Measurements from ENCODE around the gene ADGRV1.

The ADGRV1 gene

DNA sequence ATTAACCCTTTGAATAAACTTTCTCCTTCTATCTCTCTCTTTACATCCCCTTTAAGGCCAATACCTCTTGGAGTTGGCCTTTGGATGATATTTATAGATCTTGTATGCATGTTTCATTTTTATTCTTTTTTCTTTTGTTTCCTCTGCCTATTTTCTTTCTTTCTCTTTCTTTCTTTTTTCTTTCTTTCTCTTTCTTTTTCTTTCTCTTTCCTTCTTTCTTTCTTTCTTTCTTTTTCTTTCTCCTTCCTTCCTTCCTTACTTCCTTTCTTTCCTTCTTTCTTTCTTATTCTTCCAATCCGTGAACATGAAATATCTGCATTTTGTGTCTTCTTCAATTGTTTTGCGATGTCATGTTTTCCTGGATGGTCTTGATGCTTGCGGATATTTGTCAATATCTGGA lies 276.1 kb downstream of the ADGRV1 start:
- TF ChIP-seq GATA2 (IDR thresholded peaks at IDR 0.05; ENCODE audit: low read depth, low read length) (no peak), GATA3 (IDR thresholded peaks at IDR 0.05; ENCODE audit: low read depth, low read length) (no peak)

DNA sequence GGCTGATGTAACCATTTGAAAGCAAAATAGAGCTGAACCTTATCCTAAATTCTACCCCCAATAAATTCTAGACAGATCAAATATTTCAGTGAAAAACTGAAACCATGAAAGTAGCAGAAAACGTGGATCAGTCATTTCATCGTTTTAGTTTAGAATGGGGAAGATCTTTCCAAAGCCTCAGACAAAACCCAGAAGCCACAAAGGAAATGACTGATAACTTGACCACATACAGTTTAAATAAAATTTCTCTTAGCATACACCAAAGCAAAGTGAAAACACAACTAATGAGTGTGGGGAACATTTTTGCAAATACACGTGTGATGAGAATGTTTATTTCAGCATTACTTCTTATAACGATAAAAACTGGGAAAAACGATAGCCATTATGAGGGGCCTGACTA lies 284.8 kb downstream of the ADGRV1 start:
- TF ChIP-seq GATA2 (IDR thresholded peaks at IDR 0.05; ENCODE audit: low read depth, low read length) (no peak), GATA3 (IDR thresholded peaks at IDR 0.05; ENCODE audit: low read depth, low read length) (no peak)

DNA sequence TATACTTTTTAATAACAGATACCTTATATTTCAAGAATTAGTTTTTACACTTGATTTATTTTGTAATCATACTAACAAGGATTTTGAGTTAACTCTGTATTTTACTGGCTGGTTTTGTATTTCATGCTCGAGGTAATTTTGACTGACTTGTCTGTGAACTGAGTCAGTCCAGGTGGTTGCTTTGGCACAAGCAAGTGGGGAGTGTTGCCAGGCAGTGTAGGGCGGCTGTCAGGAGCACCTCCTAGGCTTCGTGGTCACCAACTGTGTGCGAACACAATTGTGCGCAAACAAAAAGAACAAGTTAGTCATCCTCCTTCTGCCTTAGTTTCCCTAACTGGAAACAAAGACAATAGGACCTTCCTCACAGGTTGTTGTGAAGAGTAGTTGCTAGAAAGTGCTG lies 286.3 kb downstream of the ADGRV1 start:
- TF ChIP-seq GATA3 (IDR thresholded peaks at IDR 0.05; ENCODE audit: low read depth, low read length): no peak

DNA sequence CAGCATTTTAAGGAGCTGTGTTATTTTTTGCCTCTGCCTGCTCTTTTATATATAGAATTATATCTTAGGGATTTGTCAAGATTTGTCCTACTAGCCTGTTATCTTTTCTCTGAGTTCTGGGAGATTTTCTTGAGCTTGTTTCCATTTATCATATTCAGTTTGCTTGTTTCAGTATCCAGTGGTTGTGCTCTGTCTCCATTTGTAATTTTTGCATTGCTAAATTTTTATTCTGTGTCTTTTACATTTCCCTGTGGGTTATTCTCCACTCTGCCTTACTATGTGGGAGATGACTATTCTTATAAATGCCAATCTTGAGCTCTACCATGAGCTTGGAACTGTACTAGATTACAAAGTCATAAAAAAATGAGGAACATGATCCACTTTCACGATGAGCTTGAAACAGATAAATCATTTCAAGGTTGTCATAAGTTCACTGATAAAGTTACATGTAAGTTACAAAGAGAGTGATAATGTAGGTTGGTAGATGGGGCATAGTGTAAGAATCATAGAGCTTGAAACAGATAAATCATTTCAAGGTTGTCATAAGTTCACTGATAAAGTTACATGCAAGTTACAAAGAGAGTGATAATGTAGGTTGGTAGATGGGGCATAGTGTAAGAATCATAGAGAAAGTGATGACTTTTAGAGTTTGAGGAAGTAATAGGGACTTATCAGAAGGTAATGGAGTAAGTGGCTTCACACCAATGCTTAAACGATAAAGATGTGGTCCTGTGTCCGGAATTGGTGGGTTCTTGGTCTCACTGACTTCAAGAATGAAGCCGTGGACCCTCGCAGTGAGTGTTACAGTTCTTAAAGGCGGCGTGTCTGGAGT lies 287.3 kb downstream of the ADGRV1 start:
- no peak for TF ChIP-seq GATA2 (IDR thresholded peaks at IDR 0.05; ENCODE audit: low read depth, low read length)
- TF ChIP-seq GATA3 (IDR thresholded peaks at IDR 0.05; ENCODE audit: low read depth, low read length): no peak

DNA sequence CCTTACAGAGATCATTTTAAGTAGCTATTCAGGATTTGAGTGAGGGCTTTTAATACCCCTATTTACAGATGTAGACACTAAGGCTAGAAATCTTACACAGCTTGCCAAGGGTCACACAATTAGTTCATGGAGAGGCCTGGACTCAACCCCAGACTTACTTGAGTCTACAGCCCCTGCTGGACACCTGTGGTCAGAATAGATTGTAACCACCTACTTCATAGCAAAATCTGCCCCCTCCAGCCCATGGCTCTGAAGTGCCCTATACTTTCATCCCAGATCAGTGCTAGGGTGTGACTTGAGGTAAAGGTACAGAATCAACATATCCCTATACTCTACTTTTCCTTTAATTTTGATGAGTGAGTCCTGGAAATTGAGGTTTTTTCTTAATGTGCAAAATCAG lies 291.3 kb downstream of the ADGRV1 start:
- TF ChIP-seq GATA3 (IDR thresholded peaks at IDR 0.05; ENCODE audit: low read depth, low read length) (no peak), GATA2 (IDR thresholded peaks at IDR 0.05; ENCODE audit: low read depth, low read length) (no peak)

DNA sequence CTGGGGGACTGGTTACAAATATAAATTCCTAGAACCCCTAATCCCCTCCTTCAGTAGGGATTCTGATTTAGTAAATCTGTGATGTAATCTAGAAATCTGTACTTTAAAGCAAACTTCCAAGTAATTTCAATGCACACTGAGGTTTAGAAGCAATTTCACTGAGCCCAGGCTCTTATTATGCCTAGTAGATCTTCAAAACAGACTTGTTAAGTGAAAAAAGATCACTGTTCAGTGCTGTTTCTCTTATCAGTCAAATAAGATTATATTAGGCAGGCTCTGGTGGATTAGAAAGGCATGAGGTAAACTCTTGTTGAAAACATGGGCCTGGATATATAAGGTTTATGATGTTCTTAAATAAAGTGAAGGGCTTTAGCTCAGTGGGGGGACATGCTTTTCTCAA lies 293.9 kb downstream of the ADGRV1 start:
- TF ChIP-seq GATA2 (IDR thresholded peaks at IDR 0.05; ENCODE audit: low read depth, low read length) (no peak), GATA3 (IDR thresholded peaks at IDR 0.05; ENCODE audit: low read depth, low read length) (no peak)

DNA sequence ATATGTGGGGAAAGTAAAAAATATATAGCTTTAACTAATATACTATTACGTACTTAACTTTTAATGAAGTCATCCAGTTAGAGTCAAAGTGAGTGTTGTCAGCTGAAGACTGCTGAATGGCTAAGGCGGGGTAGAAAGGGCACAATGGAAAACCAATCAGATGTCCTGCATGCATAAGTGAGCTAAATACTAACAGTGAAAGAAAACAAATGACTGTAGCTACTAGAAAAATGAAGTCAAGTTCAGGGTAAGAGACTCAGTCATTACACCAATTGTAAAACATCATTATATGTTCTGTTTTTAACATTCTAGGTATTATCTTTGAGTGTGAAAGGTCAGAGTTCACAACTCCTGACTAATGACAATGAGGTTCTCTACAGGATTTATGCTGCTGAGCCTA lies 295.2 kb downstream of the ADGRV1 start:
- TF ChIP-seq GATA3 (IDR thresholded peaks at IDR 0.05; ENCODE audit: low read depth, low read length) (no peak), GATA2 (IDR thresholded peaks at IDR 0.05; ENCODE audit: low read depth, low read length) (no peak)

DNA sequence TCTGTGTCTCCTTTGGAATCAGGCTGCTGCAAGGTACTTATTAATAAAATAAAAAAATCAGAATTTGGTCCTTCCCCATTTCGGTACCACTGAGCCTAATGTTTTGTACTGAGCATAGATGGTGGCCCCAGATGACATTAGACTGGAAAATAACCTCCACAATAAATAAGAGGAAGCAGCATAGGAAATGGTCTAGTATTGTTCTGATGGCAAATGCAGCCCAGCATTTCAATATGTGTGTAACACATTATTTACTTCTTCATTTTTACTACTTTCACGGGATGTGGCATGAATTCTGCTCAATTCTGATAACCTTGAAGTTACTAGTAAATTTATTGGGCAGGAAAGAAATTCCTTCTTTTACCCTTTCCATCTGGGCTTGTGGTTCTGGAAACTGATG lies 295.6 kb downstream of the ADGRV1 start:
- no peak for TF ChIP-seq GATA3 (IDR thresholded peaks at IDR 0.05; ENCODE audit: low read depth, low read length)
- no peak for TF ChIP-seq GATA2 (IDR thresholded peaks at IDR 0.05; ENCODE audit: low read depth, low read length)

DNA sequence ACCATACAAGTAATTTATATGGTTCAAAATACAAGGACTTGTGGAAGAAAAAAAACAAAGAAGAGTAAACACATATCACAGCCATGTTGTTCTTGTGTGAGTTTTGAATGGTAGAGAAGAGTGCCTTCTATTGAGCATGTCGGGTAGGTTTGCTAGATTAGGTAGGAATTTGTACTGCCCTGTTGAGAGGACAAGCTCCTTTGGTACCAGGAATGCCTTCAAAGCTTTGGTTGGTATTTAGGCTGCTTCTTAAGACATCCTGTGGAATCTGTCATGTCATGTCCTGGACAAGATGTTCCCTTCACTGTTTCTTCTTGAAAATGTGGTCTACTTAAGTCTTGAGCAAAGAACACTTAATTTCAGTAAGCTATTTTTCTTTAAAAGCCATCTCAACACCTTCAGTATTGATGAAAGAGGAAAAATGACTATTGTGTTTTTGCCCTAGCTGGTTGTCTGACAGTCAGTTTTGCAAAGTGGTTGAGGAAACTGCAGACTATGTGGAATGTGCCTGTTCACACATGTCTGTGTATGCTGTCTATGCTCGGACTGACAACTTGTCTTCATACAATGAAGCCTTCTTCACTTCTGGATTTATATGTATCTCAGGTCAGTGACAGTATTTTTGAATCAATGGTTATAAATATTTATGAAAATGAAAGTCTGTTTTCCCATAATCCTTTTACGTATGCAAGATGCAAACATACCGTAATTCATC lies 296.9 kb downstream of the ADGRV1 start:
- TF ChIP-seq GATA2 (IDR thresholded peaks at IDR 0.05; ENCODE audit: low read depth, low read length): no peak
- TF ChIP-seq GATA3 (IDR thresholded peaks at IDR 0.05; ENCODE audit: low read depth, low read length): no peak

DNA sequence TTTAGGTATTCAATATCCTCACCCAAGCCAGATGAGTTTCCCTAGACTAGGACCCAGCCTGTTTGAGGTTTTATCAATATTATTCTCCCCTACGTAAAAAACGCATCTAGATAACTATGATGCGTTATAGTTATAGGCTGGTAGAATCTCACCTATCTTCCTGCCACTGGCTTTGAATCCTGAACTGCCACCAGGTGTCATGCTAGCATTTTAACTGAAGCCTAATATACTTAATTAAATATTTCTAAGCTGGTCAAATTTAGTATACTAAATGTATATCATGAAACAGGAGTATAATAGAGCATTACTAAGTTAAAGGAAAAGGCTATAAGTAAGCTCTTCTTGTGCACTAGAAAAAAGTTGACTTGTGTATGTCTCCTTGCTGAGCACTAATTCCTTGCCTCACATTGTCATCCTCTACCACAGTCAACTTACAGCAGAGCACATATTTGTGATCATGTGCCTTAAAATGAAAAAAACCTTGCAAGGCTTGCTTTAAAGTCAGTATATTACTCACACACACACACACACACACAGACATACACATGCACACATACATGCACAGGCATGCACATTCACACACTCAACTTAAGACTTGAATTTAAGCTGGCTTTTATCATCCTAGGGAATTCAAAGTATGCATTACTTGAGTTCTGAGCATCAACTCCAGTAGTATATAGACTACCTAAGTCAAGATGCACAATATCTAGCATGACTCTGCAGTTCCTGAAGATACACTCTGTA lies 303.4 kb downstream of the ADGRV1 start:
- no peak for TF ChIP-seq GATA3 (IDR thresholded peaks at IDR 0.05; ENCODE audit: low read depth, low read length)
- no peak for TF ChIP-seq GATA2 (IDR thresholded peaks at IDR 0.05; ENCODE audit: low read depth, low read length)

DNA sequence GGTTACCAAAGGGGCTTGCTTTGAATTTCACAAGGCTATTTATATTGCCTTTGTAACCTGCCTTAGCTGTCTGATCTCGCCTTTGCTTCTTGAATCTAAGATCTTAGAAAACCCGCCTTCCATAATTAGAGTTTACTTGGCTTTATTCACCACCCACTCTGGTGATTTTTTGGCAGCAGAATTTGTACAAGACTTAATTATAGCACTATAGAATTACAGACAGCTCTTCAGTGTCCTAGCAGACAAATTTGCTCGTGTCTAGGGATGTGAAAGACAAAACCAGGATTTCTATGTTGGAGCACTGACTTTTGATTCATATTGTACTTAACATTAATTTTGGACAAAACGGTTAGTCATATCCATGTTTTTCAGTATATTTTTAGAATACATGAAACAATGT lies 306.6 kb downstream of the ADGRV1 start:
- no peak for TF ChIP-seq GATA2 (IDR thresholded peaks at IDR 0.05; ENCODE audit: low read depth, low read length)
- no peak for TF ChIP-seq GATA3 (IDR thresholded peaks at IDR 0.05; ENCODE audit: low read depth, low read length)

DNA sequence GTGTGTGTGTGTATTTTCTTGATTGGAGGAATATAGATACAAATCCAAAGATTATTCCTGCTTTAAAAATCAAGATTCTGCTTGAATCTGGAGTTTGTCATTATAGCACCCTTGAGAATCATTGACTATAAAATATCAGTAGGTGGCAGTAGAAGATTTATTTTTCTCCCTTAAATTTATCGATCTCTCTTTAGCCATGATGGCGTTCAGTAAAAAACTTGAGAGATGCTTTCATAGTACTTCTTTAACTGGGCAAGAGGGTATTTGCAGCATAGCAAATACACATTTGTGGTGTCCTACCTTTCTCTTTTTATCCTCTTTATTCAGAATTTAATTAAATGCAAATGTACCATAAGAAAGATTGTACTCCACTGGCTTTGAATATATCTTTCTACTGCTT lies 307.7 kb downstream of the ADGRV1 start:
- no peak for TF ChIP-seq GATA2 (IDR thresholded peaks at IDR 0.05; ENCODE audit: low read depth, low read length)
- TF ChIP-seq GATA3 (IDR thresholded peaks at IDR 0.05; ENCODE audit: low read depth, low read length): no peak

DNA sequence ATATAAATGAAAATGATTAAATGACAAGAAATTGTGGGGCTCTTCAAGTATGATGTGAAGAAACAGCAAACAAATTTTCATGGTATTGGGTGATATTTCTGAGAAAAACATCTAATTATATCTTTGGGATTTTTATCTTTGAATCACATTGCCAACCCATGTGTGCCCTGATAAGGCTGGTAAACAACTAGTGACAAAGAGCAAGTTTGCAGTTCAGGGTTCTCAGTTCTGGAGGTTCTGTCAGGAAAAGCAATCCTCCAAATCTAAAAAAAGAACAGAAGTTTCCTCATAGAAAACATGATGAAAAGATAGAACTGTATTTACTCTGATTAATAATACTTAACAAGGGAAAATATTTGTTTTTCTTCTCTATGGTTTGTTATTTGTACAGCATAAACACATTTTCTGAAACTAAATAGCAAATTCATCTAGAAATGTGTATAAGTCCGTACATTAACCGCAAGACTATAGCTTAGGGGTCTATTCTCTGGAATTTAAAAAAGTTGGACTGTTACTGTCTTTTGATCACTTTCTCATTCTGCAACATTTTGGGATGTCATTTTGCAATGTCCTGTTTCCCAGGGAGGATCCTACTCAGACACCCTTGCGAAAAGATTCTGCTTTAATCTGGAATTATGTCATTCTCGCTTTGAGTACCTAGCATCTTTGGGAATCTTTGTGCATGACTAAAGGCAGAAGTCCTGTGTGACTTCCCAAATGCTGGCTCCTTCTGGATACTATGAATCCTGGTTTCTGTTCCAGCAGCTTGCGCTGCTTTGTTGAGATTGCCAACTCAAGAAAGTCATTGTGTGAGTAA lies 308.5 kb downstream of the ADGRV1 start:
- peak; percentile 22; the same call in 1 of the 2 replicates for TF ChIP-seq GATA2 (IDR thresholded peaks at IDR 0.05; ENCODE audit: low read depth, low read length)
- TF ChIP-seq GATA3 (IDR thresholded peaks at IDR 0.05; ENCODE audit: low read depth, low read length): no peak

DNA sequence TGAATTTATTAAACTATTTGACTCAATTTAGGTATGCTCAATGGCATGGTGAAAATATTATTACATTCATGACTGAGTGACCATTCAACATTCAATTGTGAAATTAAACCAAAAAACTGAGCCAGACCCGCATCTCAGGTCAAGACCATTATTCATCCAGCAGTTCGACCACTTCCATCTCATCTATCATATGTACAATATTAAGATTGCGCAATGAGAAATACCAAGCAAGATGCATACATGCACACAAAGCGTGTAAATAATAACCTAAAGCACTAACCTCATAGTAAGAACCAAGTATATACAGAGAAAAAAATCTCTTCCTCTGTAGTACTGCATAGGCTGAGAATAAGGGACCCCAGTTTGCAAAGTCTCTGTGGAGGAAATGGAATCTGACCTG lies 310.2 kb downstream of the ADGRV1 start:
- TF ChIP-seq GATA2 (IDR thresholded peaks at IDR 0.05; ENCODE audit: low read depth, low read length) (no peak), GATA3 (IDR thresholded peaks at IDR 0.05; ENCODE audit: low read depth, low read length) (no peak)
